Measurements from ENCODE around the gene TXNDC16.

GRCh38 chr14:52455291-52456088, 96.8 kb downstream of the TXNDC16 start:
- TF ChIP-seq REST (IDR thresholded peaks at IDR 0.05) = no peak
- no peak for TF ChIP-seq CTCF (IDR thresholded peaks at IDR 0.05)
- TF ChIP-seq CBX8 (IDR thresholded peaks at IDR 0.05) = no peak

Data from A549 (cell line).